ENCODE data around the gene DOK3.

DOK3 gene

GRCh38 chr5:177507165-177507564 is 2.5 kb downstream of the DOK3 start:
- no peak for TF ChIP-seq EZH2phosphoT487 (conservative IDR thresholded peaks at IDR 0.05; ENCODE audit: low read length)
- no peak for TF ChIP-seq CTCF (IDR thresholded peaks at IDR 0.05; ENCODE audit: insufficient read depth, low read length, poor library complexity, severe bottlenecking)
- Histone ChIP-seq H3K4me3 (ENCODE audit: insufficient read depth, low read length, poor library complexity, severe bottlenecking) (no peak overlapping the region), H2AFZ (ENCODE audit: low read depth, low read length, severe bottlenecking) (no peak overlapping the region), H3K9me3 (ENCODE audit: insufficient read depth, low read length) (no peaks in the 10 kb centered on the region), H4K20me1 (ENCODE audit: low read depth, low read length) (no peaks in the 10 kb centered on the region), H3K4me2 (ENCODE audit: low read depth, low read length, poor library complexity, severe bottlenecking) (peak overlapping the region; percentile 92), H3K9me2 (replicated peaks; ENCODE audit: insufficient read depth, low read length) (no peaks in the 10 kb centered on the region), H3K27me3 (ENCODE audit: low read length) (no peaks in the 10 kb centered on the region), H3K9ac (ENCODE audit: low read length) (peak overlapping the region; percentile 88; the same call in 1 of the 2 replicates), H3K36me3 (ENCODE audit: low read length) (peaks cover 5% of the 10 kb centered on the region), H3K79me2 (ENCODE audit: insufficient read depth, low read length) (peaks cover 20% of the 10 kb centered on the region; the same call in 1 of the 2 replicates), H3K27ac (ENCODE audit: low read depth, low read length) (peak overlapping the region; percentile 95), H3F3A (ENCODE audit: insufficient read depth) (peaks cover 42% of the 10 kb centered on the region)

DNA sequence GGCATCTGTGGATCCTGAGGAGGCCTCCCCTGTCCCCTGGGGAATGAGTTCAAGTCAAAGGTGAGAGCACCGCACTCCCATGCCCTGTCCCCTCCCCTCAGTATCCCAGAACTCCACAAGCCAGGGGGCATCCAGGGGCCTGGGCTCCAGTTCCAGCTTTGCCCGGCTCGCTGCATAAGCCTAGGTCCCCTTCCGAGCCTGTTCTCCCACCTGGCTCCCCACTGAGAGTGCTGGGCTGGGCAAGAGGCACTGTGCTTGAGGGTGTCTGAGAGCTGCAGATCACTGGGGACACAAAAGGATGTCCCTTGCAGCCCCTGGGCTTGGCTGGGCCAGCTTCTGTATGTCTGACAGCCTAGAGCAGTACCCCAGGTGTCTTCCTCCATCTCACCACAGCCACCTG is 4.6 kb downstream of the DOK3 start:
- H3K9me3 ChIP-seq (ENCODE audit: insufficient read depth, low read length): no peaks in the 10 kb centered on the region
- no peak overlapping the region for H3K4me2 ChIP-seq (ENCODE audit: low read depth, low read length, poor library complexity, severe bottlenecking)
- TF ChIP-seq EZH2phosphoT487 (conservative IDR thresholded peaks at IDR 0.05; ENCODE audit: low read length): no peak
- no peak for TF ChIP-seq CTCF (IDR thresholded peaks at IDR 0.05; ENCODE audit: insufficient read depth, low read length, poor library complexity, severe bottlenecking)
- no peak overlapping the region for H3K4me3 ChIP-seq (ENCODE audit: insufficient read depth, low read length, poor library complexity, severe bottlenecking)
- H3K79me2 ChIP-seq (ENCODE audit: insufficient read depth, low read length): peaks cover 20% of the 10 kb centered on the region; the same call in 1 of the 2 replicates
- peaks cover 5% of the 10 kb centered on the region for H3K36me3 ChIP-seq (ENCODE audit: low read length)
- no peak overlapping the region for H3K9ac ChIP-seq (ENCODE audit: low read length)
- H3F3A ChIP-seq (ENCODE audit: insufficient read depth): peaks cover 34% of the 10 kb centered on the region
- no peaks in the 10 kb centered on the region for H3K27me3 ChIP-seq (ENCODE audit: low read length)
- H3K27ac ChIP-seq (ENCODE audit: low read depth, low read length): peak overlapping the region; percentile 41
- H4K20me1 ChIP-seq (ENCODE audit: low read depth, low read length): no peaks in the 10 kb centered on the region
- no peak overlapping the region for H2AFZ ChIP-seq (ENCODE audit: low read depth, low read length, severe bottlenecking)
- no peaks in the 10 kb centered on the region for H3K9me2 ChIP-seq (replicated peaks; ENCODE audit: insufficient read depth, low read length)

- Histone ChIP-seq H3K79me2 (ENCODE audit: insufficient read depth, low read length) (peaks cover 19% of the 10 kb centered on the region; the same call in 1 of the 2 replicates), H3K9ac (ENCODE audit: low read length) (no peak overlapping the region), H3K9me2 (replicated peaks; ENCODE audit: insufficient read depth, low read length) (no peaks in the 10 kb centered on the region), H3K27ac (ENCODE audit: low read depth, low read length) (no peak overlapping the region; the same call in 1 of the 2 replicates), H3F3A (ENCODE audit: insufficient read depth) (peaks cover 30% of the 10 kb centered on the region), H3K36me3 (ENCODE audit: low read length) (peaks cover 5% of the 10 kb centered on the region), H3K9me3 (ENCODE audit: insufficient read depth, low read length) (no peaks in the 10 kb centered on the region), H3K4me3 (ENCODE audit: insufficient read depth, low read length, poor library complexity, severe bottlenecking) (no peak overlapping the region), H2AFZ (ENCODE audit: low read depth, low read length, severe bottlenecking) (no peak overlapping the region), H4K20me1 (ENCODE audit: low read depth, low read length) (no peaks in the 10 kb centered on the region), H3K4me2 (ENCODE audit: low read depth, low read length, poor library complexity, severe bottlenecking) (no peak overlapping the region), H3K27me3 (ENCODE audit: low read length) (no peaks in the 10 kb centered on the region)
- TF ChIP-seq EZH2phosphoT487 (conservative IDR thresholded peaks at IDR 0.05; ENCODE audit: low read length) (no peak), CTCF (IDR thresholded peaks at IDR 0.05; ENCODE audit: insufficient read depth, low read length, poor library complexity, severe bottlenecking) (no peak)
Observed at GRCh38 chr5:177504086-177505056, 5.3 kb downstream of the DOK3 start.

Data from SU-DHL-6 (cell line).